NCI-H82 treated with DMSO at 0.1 percent for 48 hours (cell line): Measurements from ENCODE around the gene LRP1-AS.
A peak's percentile ranks its signal among the peaks of the same experiment; 100 is the strongest.

Source experiments
- DNase-seq: peaks from one replicate; lab custom pipeline; 2025; ENCODE audit not compliant: unreplicated experiment; lab: John Stamatoyannopoulos, UW

LRP1-AS gene

GRCh38 chr12:57142121-57142520, 5.3 kb downstream of the LRP1-AS start:
- no peak for DNase-seq

- DNase-seq = no peak
Measured at GRCh38 chr12:57141249-57141648, 6.2 kb downstream of the LRP1-AS start.

GRCh38 chr12:57139796-57140649, 7.4 kb downstream of the LRP1-AS start:
- no peak for DNase-seq

- DNase-seq = no peak
Measured at GRCh38 chr12:57138526-57139272, 8.7 kb downstream of the LRP1-AS start.

GRCh38 chr12:57135527-57136326, 11.7 kb downstream of the LRP1-AS start:
- DNase-seq = no peak

- no peak for DNase-seq
Measured at GRCh38 chr12:57134949-57135348, 12.5 kb downstream of the LRP1-AS start.

GRCh38 chr12:57133916-57134315, 13.5 kb downstream of the LRP1-AS start:
- DNase-seq = no peak

GRCh38 chr12:57133013-57133569, 14.3 kb downstream of the LRP1-AS start:
- DNase-seq = no peak

- DNase-seq = no peak
Measured at GRCh38 chr12:57131896-57132744, 15.3 kb downstream of the LRP1-AS start.

- no peak for DNase-seq
Measured at GRCh38 chr12:57130941-57131340, 16.5 kb downstream of the LRP1-AS start.

GRCh38 chr12:57129889-57130288, 17.5 kb downstream of the LRP1-AS start:
- no peak for DNase-seq

- DNase-seq = no peak
Measured at GRCh38 chr12:57129321-57129842, 18.0 kb downstream of the LRP1-AS start.

GRCh38 chr12:57128519-57129247, 18.7 kb downstream of the LRP1-AS start:
- no peak for DNase-seq

GRCh38 chr12:57127726-57128518, 19.5 kb downstream of the LRP1-AS start, which contains the start of gene LRP1:
LRP1 (plus strand) TSS chr12:57128483; CDS start chr12:57128965, 482 bp downstream.
- DNase-seq = peak; percentile 68

GRCh38 chr12:57127101-57127725, 20.2 kb downstream of the LRP1-AS start:
- DNase-seq = no peak

GRCh38 chr12:57126561-57126960, 20.9 kb downstream of the LRP1-AS start:
- DNase-seq = no peak

- DNase-seq = no peak
Measured at GRCh38 chr12:57126061-57126460, 21.4 kb downstream of the LRP1-AS start.
